Endometrial microvascular endothelial cells (primary cell): Measurements from ENCODE around the gene IQCK. TPM values are rescaled to one million over a fixed set of nuclear protein-coding genes. Genes with fewer than 3 reads are reported as not detected.

Experiments
- in situ Hi-C: cut with HindIII; loops from 2 replicates; pipeline ENCODE4 v1.10.0; 2017; ENCODE audit warnings: low sequenced_read_pairs, low pct_unique_long_range_greater_than_20kb; ENCODE audit errors: inconsistent ontology term
- total RNA-seq: library from RNA; depleted of rRNA; stranded (reverse); fragments of >200 nt; gene quantifications from one replicate; pipeline ENCODE4 v1.2.3, GENCODE V29; 2015; ENCODE audit errors: inconsistent ontology term

Gene IQCK
- total RNA-seq, 1 donor from 2014 or later: 16.5 TPM

DNA sequence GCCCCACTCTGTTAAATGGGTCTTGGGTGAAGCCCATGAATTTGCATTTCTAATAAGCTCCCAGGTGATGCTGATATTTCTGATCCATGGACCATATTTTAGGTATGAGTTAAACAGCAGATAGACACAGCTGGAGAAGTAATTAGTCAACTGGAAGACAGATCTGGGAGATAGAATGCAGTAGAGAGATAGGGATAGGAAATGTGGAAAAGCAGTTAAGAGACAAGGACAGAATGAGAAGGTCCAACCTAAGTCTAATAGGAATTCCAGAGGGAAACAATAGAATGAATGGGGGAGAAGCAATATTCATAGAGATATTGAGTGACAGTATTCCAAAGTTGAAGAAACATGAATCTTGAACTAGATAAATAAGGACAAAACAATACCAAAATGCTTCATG is 94.9 kb downstream of the IQCK start:
- in situ Hi-C loops: no loop called here

DNA sequence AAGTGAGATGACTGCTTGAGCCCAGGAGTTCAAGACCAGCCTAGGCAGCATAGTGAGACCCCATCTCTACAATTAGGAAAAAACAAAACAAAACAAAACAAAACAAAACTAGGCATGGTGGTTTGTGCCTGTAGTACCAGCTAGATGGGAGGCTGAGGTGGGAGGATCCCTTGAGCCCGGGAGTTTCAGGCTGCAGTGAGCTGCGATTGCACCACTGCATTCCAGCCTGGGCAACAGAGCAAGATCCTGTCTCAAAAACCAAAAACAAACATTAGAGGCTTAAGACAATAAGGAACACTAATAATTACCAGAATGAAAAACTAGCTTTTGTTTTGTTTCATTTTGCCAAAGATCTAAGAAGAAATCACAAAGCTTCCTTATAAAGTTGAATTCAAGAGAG is 97.3 kb downstream of the IQCK start:
- in situ Hi-C loops: no loop called here

DNA sequence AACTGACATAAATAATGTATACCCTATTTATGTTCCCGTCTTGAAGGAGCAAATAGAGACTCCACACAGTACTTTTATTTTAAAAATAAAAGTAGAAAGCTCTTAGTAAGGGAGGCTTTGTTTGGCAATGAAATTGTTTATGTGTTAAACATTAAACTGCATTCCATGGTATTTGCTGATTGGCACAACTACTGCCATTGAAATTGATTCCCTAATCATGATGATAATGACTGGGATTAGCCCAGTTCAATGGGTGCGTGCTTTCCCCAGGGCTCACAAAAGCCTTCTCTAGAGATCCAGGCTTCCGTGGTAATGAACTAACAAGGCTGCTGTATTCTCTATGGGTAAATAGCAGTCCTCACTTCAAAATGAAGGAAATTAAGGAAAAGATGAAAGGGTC is 99.1 kb downstream of the IQCK start:
- in situ Hi-C loops: no loop called here

DNA sequence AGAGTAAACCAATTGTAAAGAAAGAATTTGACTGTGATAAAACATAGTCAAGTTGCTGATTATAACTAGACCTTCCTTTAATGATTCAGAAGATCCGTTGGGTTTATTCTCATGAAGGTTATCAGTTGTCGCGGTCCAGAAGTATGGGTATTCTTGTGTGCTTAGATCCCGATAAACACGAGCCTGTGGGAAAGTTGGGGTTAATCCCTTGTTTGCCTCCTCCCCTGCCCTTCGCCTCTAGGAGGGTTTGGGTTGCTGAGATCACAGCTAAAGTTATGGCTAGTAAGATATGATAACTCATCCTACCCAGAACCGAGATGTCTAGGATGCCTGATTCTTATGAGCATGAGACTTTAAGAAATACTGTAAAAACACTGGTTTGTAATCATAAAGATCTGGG is 99.8 kb downstream of the IQCK start:
- in situ Hi-C loops: no loop called here

DNA sequence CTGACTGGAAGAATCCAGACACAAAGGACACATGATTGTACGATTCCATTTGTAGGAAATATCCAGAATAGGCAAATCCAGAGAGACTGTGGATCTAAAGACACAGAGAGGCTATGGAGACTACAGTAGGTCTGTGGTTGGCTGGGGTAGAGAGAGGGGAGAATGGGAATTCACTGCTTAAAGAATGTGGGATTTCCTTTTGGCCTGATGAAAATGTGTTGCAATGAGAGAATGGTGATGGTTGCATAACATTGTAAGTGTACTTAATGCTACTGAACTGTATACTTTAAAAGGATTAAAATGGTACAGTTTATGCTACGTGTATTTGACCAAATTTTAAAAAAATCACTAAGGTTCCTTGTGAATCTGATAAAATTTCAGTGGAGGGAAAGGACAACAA is 104.5 kb downstream of the IQCK start:
- in situ Hi-C loops: no loop called here

DNA sequence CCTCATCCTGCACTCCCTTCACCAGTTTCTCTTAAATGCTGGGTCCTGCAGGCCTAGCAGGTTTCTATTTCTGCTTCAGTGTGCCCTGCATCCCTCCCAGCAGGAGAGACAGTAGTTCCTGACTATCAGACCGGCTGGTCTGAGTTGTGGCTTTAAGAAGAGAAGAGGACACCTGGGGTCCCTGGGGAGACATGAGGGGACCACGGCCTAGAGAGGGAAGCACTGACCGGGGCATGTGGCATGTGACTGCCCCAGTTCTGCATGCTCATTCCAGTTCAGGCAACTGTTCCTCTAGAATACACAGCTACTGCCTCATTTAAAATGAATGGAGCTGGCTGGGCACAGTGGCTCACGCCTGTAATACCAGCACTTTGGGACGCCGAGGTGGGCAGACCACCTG is 105.3 kb downstream of the IQCK start:
- in situ Hi-C loops: no loop called here

DNA sequence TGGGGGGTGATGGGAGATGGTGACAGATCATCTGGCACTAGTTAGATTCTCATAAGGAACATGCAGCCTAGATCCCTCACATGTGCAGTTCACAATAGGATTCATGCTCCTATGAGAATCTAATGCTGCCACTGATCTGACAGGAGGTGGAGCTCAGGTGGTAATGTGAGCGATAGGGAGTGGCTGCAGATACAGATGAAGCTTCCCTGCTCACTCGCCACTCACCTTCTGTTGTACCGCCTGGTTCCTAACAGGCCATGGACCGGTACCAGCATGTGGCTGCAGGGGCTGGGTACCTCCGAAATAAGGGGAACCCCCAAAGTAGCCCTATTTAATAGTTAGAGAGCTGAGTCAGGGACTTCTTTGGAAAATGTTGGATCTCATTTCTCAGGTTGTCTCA is 106.1 kb downstream of the IQCK start:
- in situ Hi-C loops: no loop called here

DNA sequence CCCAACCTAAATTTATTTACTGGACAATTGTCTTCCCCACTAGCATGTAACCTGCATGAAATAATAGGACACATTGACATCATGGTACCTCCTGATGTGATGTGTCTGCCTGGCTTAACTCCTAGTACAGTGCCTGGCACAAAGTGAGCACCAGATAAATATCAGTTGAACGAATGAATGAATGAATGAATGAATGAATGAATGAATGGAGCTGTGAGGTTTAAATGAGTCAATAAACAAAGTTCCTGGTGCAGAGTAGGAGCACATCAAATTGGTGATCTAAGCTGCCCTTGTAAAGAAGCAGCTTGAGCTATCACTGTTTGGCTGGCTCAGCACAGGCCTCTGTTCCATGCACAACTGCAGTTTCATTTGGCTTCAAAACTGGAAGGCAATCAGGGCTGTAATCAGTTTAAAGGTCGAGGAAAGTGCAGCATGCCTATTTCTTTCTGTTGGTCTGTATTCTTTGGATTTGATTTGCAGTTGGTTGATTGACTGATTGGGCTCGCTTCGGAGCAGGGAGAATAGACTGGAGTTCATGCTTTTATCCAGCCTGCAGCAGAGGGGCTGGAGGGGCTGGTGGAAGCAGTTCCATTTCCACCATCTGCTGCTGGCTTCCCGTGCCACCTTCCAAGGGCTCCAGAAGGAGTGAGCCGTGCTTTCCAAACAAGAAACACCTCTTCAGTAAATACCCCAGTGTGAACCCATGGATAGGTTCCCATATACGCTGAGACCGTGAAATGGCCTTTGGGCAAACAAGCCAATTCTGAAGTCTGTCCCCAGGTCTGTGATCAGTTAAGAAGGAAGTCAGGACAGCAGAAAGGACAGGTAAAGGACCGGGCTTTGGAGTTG is 112.0 kb downstream of the IQCK start:
- in situ Hi-C loops: no loop called here

DNA sequence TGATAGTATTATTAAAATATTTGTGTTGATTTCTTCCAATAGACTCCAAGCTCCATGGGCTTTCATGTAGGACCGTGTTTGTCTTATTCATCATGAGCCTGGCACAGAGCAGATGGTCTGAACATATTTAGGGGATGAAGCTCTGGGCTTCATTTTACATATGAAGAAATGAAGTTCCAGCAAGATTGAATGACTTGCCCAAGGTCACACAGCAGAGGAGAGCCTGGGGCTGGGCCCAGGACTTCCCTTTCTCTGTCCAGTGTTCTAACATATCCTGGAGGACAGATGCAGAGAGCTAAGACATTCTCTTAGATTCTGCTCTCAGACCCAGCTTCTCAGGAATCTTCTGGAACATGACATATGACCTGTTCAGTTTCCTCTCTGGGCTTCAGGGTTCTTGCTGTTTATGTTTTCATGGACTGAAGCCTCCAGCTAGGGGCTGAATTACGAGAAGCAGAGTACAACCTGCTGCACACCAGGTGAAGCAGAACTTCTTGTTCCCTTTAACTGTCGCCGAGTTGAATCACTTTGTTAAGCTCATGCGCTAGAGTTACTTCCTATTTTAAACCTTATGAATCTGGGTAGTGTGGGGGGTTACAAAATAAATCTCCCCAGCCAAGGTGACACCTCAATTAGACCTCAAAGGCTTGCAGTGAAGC is 113.0 kb downstream of the IQCK start:
- in situ Hi-C loops: no loop called here

DNA sequence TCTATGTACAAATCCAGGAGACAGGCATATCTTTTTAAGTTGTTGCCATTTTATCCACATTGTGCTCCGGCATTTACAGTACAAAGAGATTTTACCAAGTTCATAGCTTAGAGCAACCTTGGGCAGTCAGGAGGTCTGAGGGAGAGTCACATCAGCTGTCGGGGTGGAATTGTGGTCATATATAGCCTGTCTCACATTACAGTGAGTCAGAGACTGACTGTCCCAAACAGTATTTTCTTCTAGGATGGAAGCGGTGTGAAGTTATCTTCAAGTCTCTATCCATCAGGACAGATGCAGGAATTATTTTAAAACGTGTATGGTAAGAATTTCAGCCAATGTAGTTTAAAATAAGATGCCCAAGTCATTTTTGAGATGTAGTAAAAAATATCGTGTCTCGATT is 113.6 kb downstream of the IQCK start:
- in situ Hi-C loops: no loop called here

DNA sequence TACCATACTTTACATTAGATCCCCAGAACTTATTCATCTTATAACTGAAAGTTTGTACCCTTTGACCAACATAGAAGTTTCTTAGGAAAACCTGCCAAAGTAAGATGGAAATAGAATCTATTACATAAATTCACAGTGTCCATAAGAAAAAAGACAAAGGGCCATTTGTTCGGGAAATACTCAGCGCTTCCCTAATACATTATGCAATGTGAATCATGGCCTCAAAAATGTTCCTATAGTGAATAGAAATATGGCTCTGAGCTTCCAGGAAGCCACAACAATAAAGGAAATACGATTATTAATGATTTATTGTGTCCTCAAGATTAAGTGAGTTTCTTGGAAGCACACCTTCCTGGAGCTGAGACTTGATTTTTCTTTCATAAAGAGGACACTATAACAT is 115.1 kb downstream of the IQCK start:
- in situ Hi-C loops: no loop called here

DNA sequence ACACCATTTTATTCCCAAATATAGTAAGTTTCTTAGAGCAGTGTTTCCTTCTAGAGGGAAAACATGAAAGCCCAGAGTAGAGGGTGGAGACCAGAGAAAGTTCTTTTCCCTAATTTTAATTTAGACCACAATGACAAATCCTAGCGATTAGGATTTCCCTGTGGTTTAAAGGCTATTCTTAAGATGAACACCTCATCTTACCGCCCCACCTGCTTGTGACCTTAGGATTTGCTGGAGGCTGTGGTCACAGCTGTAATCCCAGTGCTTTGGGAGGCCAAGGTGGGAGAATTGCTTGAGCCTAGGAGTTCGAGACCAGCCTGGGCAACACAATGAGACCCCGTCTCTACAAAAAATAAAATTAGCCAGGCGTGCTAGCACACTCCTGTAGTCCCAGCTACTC is 115.5 kb downstream of the IQCK start:
- in situ Hi-C loops: no loop called here

DNA sequence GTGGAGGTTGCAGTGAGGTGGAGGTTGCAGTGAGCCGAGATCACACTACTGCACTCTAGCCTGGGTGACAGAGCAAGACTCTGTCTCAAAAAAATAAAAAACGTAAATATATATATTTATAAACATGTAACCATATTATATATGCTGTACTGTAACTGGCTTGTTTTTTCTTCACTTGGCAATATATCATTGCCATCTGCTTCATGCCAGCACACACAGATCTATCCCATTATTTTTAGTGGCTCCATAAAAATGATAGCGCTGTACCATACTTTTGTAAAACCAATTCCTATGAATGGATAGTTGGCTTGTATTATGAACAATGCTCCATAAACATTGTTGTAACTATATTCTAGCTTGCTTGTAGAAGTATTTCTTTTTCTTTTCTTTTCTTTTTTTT is 117.1 kb downstream of the IQCK start:
- in situ Hi-C loops: no loop called here

DNA sequence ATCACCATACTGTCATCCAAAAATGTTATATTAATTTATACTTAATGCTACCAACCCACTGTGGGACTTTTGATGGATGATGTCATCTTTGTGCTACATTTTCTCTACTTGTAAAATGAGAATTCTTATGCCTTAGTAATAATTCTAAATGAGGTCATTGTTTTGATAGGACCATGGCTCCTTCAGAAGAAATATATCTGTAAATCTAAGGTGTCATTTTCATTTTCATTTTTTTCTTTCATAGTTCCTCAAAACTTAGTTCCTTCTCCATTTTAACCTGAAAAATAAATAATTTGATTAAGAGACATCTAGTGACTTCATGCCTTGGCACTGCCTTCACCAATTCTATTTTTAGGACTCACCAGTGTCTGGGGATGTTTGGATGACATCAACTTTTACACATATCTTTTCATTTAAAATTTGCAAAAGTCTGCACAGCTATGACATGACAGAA is 117.9 kb downstream of the IQCK start:
- in situ Hi-C loops: no loop called here

DNA sequence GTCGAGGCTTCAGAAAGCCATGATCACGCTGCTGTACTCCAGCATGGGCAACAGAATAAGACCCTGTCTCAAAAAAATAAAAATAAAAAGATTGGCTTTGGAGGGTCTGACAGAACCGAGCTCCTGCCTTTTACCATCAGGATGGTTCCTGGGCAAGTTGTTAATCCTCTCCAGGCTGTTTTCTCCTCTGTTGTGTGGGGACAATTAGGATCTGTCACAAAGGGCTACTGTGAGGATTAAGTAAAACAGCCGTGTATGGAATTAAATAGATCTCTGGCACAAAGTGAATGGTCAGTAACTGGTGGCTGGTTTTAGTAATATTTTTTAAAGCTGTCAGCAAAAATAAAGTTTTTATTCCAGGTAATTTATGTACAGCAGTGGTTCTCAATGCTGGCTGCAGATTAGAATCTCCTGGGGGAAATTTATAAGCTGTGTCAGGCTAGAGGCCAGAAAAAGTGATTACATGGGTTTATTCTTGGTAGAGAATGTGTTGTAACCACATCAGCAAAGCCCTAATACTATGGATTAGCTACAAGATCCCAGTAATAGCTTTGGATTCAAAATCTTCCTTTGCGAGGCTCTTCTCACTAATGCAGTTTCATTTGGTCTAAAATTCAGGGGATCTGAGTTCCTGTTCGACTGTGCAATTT is 119.4 kb downstream of the IQCK start:
- in situ Hi-C loops: no loop called here

DNA sequence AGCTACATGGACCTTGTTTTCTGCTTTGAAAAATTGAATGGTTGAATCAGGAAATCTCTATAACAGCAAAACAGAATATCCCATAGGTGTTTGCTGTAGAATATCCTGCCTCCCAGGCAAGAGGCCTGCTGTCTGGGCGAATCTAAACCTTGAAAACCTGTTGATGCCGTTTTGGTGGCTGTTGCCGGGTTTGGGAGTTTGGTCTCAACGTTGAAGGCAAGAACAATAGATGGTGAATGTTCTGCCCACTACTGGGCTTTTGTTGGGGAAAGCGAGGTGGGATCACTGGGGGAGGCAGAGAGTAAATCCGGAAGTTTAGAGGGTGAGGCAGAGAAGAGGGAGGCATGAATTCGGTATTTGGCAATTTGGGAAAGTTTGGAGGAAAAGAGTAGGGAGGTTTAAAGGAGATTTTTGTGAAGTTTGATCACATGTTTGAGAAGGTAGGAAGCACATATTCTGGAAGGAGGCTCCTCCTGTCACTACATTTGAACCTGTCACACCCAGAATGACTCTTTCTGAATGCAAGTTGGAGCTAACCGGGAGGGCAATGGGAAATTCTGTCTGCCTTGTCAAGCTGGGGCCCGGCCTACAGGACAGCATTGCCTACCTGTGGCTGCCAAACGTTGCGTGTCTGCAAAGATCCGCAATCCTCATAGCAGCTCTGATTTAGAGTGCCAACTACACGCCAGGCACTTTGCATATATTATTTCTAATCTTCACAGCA is 120.1 kb downstream of the IQCK start:
- in situ Hi-C loops: no loop called here

DNA sequence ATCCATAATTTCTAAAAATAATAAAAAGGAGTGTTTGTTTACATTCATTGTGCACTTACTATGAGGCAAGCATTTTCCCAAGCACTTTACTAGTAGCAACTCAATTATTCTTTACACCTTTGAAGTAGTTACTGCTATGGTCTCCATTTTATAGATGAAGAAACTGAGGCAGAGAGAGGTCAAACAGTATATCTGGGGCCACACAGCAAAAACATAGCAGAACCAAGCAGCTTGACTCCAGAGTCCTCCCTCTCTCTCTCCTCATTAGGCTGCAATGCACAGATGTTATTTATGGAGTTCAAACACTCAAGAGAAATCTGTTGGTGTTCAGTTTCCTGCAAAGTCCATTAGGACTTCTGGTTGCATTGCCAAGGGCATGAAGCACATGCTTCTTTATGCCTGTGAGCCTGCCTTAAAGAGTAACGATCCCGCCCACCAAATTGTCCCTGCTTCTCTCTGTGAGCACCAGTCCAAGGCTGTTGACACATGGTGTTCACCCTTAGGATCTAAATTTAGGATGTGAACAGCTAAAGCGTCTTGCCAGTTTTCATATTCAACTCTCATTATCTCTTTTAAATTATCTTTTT is 122.5 kb downstream of the IQCK start:
- in situ Hi-C loops: no loop called here

DNA sequence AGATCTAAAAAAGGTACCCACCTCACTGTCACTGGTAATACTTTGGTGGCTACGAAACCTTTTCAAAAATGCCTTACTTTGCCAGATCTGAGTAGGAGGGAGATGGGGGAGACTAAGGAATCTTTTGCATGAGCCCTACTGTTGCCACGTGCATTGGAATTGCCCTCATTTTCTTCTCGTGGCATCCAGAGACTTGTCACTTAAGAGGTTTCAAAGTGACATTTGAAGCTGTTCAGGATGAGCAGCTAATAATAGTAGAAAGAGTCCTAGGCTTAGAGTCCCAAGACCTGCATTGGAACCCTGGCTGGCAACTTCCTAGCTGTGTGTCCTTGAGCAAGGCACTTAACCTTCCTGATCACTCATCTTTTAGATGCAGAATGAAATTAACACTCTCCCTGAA is 123.1 kb downstream of the IQCK start:
- in situ Hi-C loops: no loop called here
